ENCODE measurements around the gene LRIT2. TPM values are rescaled to one million over a fixed set of nuclear protein-coding genes. Genes with fewer than 3 reads are reported as not detected.

LRIT2 gene
- total RNA-seq, 4 donors from 2014 or later, result not detected

DNA sequence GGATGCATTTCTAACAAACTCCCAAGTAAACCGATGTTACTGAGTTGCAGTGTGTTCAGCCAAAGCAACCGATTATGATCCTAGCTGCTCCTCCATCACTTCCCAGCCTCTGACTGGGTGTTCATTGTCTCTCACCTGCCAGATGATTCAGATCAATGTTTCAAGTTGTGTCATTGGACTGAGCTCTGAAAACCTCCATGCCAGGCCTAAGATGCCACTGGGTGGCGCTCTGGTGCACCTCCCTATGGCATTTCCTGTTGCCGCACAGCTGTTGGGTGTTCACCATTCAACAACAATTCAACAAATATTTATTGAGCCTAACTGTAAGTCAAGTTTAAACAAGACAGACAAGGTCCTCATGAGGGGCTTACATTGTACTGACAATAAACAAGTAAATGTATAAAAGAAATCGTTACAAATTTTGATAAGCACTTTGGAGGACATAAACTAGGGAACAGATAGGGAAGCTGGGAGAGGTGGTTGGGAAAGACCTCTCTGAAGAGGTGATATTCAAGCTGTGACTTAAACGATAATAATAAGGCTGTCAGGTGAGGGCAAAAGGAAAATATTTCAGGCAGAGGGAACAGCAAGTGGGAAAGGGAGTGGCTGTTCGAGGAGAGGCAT is 42.3 kb upstream of the LRIT2 start:
- intact Hi-C loops (cut with DNase I; ENCODE audit: low total_unique reads), result no loop called here
- DNase-seq, result no peak

DNA sequence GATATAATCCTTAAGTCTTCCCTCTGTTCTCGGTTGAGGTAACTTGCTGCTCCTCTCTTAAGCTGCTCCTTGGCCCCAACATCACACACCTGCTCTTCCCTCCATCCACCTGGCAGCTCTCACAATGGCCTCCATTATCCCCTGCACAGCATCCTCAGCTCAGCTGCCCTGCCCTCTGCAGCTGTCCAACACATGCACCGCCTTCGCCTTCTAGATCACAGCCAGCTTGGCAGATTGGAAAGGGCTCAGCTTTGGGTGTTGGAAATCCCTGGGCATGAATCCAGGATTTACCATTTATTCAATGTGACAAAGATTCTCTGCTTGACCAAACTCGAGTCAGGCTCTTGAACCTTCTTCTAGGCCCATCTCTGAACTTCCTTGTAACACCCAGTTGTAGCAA is 40.1 kb upstream of the LRIT2 start:
- intact Hi-C loops (cut with DNase I; ENCODE audit: low total_unique reads) (no loop called here), in situ Hi-C loops (cut with MboI; ENCODE audit: low sequenced_read_pairs in 4 of 4) (loop anchor here in 3 of 4 donors (5.0 to 10.0 kb wide), 4 partner anchors 99 to 267 kb away; no protein-coding TSS in a partner anchor)
- H3K27ac ChIP-seq, result no peak overlapping the region
- no peak for ATAC-seq
- H3K36me3 ChIP-seq, result no peaks in the 10 kb centered on the region
- H3K27me3 ChIP-seq, result peaks cover 0 to 6% (median 2%) of the 10 kb centered on the region in 3 donors
- no peaks in the 10 kb centered on the region for H3K9me3 ChIP-seq
- TF ChIP-seq, protein P1, sequence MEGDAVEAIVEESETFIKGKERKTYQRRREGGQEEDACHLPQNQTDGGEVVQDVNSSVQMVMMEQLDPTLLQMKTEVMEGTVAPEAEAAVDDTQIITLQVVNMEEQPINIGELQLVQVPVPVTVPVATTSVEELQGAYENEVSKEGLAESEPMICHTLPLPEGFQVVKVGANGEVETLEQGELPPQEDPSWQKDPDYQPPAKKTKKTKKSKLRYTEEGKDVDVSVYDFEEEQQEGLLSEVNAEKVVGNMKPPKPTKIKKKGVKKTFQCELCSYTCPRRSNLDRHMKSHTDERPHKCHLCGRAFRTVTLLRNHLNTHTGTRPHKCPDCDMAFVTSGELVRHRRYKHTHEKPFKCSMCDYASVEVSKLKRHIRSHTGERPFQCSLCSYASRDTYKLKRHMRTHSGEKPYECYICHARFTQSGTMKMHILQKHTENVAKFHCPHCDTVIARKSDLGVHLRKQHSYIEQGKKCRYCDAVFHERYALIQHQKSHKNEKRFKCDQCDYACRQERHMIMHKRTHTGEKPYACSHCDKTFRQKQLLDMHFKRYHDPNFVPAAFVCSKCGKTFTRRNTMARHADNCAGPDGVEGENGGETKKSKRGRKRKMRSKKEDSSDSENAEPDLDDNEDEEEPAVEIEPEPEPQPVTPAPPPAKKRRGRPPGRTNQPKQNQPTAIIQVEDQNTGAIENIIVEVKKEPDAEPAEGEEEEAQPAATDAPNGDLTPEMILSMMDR (IDR thresholded peaks at IDR 0.05 in 4 of 5, conservative IDR thresholded peaks at IDR 0.05 in 1 of 5), result no peak
- TF ChIP-seq POLR2A (IDR thresholded peaks at IDR 0.05), result no peak
- H3K4me1 ChIP-seq, result no peaks in the 10 kb centered on the region
- no peak overlapping the region for H3K4me3 ChIP-seq
- no peak for DNase-seq

More for the DNA sequence above, 42.3 kb upstream of the LRIT2 start:
- Histone ChIP-seq H3K9me3 (no peaks in the 10 kb centered on the region), H3K4me3 (no peak overlapping the region), H3K36me3 (no peaks in the 10 kb centered on the region), H3K27ac (no peak overlapping the region), H3K4me1 (no peaks in the 10 kb centered on the region), H3K27me3 (peaks cover 0 to 8% (median 2%) of the 10 kb centered on the region in 3 donors)
- no peak for ATAC-seq
- TF ChIP-seq POLR2A (IDR thresholded peaks at IDR 0.05), result no peak
- TF ChIP-seq, protein P1 (IDR thresholded peaks at IDR 0.05 in 4 of 5, conservative IDR thresholded peaks at IDR 0.05 in 1 of 5), result peak in 2 of 5 experiments; percentile 10 to 27
- in situ Hi-C loops (cut with MboI; ENCODE audit: low sequenced_read_pairs in 4 of 4), result loop anchor here in 3 of 4 donors (5.0 to 10.0 kb wide), 4 partner anchors 97 to 265 kb away; no protein-coding TSS in a partner anchor

DNA sequence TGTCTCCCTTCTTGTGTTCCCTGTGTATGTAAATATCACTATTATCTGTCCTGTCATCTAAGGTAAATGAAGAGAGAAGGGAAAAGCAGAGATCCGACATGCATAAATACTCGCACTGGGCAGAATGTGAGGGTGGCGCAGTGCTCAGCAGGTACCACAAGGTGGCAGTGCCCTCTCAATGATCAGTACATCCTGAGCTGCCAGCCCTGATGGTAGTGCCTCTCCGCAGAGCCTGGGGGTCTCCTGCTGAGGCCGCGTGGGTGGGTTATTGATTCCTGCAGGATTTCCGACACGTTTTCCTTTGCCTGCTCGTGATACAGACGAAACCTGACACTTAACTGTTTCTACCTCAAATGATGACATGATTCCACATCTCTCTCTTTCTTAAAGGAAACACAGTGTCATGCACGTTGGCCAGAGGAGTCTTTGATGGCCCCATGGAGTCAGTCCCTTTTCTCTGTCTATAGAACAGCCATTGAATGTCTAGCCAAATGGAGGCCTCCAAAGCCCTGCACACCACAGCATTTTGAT is 39.3 kb upstream of the LRIT2 start:
- no peak overlapping the region for H3K27ac ChIP-seq
- no peaks in the 10 kb centered on the region for H3K36me3 ChIP-seq
- intact Hi-C loops (cut with DNase I; ENCODE audit: low total_unique reads) (loop anchor here (1.0 kb wide), 2 partner anchors 111 to 273 kb away; no protein-coding TSS in a partner anchor), in situ Hi-C loops (cut with MboI; ENCODE audit: low sequenced_read_pairs in 4 of 4) (loop anchor here (5.0 to 10.0 kb wide), 5 partner anchors 100 to 278 kb away; no protein-coding TSS in a partner anchor)
- TF ChIP-seq, protein P1 (IDR thresholded peaks at IDR 0.05 in 4 of 5, conservative IDR thresholded peaks at IDR 0.05 in 1 of 5), result peak; percentile 78 to 92 (median 82)
- TF ChIP-seq POLR2A (IDR thresholded peaks at IDR 0.05), result no peak
- no peaks in the 10 kb centered on the region for H3K9me3 ChIP-seq
- H3K27me3 ChIP-seq, result peaks cover 0 to 5% (median 2%) of the 10 kb centered on the region in 3 donors
- H3K4me3 ChIP-seq, result no peak overlapping the region
- ATAC-seq (peak; percentile 80 to 82), DNase-seq (peak; percentile 16 to 49)
- no peaks in the 10 kb centered on the region for H3K4me1 ChIP-seq

DNA sequence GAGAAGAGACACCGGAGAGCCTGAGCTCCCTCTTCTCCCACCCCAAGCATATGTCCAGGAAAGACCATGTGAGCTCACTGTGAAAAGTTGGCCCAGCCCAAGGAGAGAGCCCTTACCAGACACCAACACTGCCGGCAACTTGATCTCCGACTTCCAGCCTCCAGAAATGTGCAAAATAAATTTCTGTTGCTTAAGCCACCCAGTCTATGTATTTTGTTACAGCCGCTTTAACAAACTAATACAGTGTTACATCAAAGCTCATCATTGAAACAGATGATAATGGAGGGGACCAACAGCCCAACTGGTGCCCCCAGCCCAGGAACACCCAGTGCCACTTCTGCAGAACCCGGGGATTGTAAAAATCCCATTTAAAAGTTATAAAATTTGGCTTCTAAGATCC is 38.4 kb upstream of the LRIT2 start:
- H3K27ac ChIP-seq, result no peak overlapping the region
- no peak for DNase-seq
- in situ Hi-C loops (cut with MboI; ENCODE audit: low sequenced_read_pairs in 4 of 4) (loop anchor here (5.0 to 10.0 kb wide), 4 partner anchors 101 to 279 kb away; no protein-coding TSS in a partner anchor), intact Hi-C loops (cut with DNase I; ENCODE audit: low total_unique reads) (loop anchor here (1.0 kb wide), 2 partner anchors 112 to 274 kb away; no protein-coding TSS in a partner anchor)
- TF ChIP-seq POLR2A (IDR thresholded peaks at IDR 0.05), result no peak
- TF ChIP-seq, protein P1 (IDR thresholded peaks at IDR 0.05 in 4 of 5, conservative IDR thresholded peaks at IDR 0.05 in 1 of 5), result no peak
- H3K27me3 ChIP-seq, result peaks cover 0 to 3% (median under 1%) of the 10 kb centered on the region in 3 donors
- no peaks in the 10 kb centered on the region for H3K4me1 ChIP-seq
- no peaks in the 10 kb centered on the region for H3K36me3 ChIP-seq
- no peaks in the 10 kb centered on the region for H3K9me3 ChIP-seq
- H3K4me3 ChIP-seq, result no peak overlapping the region
- no peak for ATAC-seq
